ENCODE measurements around the gene SPIB. TPM values are rescaled to one million over a fixed set of nuclear protein-coding genes. Genes with fewer than 3 reads are reported as not detected.

SPIB gene
- total and polyA plus RNA-seq, 7 donors = 3.0 to 58.1 (median 33.7) TPM; not detected in 3

GRCh38 chr19:50414864-50415660 lies 3.7 kb upstream of the SPIB start:
- intact Hi-C loops (cut with DNase I) = loop anchor here (1.0 kb wide), 2 partner anchors 47 to 59 kb away; no protein-coding TSS in a partner anchor

GRCh38 chr19:50415661-50416033 lies 3.1 kb upstream of the SPIB start:
- H3K27me3 ChIP-seq = peaks cover 17 to 42% (median 36%) of the 10 kb centered on the region in 3 donors
- WGBS, 2 donors = 31 to 54% methylated on average over 22 of the region's 22 CpGs
- H3K36me3 ChIP-seq = no peaks in the 10 kb centered on the region
- H3K27ac ChIP-seq = no peak overlapping the region
- intact Hi-C loops (cut with DNase I) = loop anchor here (1.0 kb wide), 1 partner anchor 59 kb away; no protein-coding TSS in a partner anchor
- no peak for TF ChIP-seq CTCF (IDR thresholded peaks at IDR 0.05)
- TF ChIP-seq POLR2AphosphoS5 (IDR thresholded peaks at IDR 0.05) = no peak
- no peak for TF ChIP-seq POLR2A (IDR thresholded peaks at IDR 0.05)
- no peak for TF ChIP-seq EP300 (IDR thresholded peaks at IDR 0.05)
- no peak for DNase-seq
- H3K4me1 ChIP-seq = peaks cover 0 to 9% (median 7%) of the 10 kb centered on the region in 4 donors
- no peaks in the 10 kb centered on the region for H3K9me3 ChIP-seq
- no peak overlapping the region for H3K4me3 ChIP-seq

More at GRCh38 chr19:50414864-50415660, 3.7 kb upstream of the SPIB start:
- peaks cover 17 to 37% (median 31%) of the 10 kb centered on the region in 3 donors for H3K27me3 ChIP-seq
- 41 to 51% methylated on average over 37 of the region's 37 CpGs for WGBS, 2 donors
- peaks cover 0 to 9% (median 7%) of the 10 kb centered on the region in 4 donors for H3K4me1 ChIP-seq
- no peak overlapping the region for H3K27ac ChIP-seq
- peak; percentile 86 for DNase-seq
- no peak overlapping the region for H3K4me3 ChIP-seq
- H3K9me3 ChIP-seq = no peaks in the 10 kb centered on the region
- H3K36me3 ChIP-seq = peaks cover 0 to under 1% (median 0%) of the 10 kb centered on the region in 4 donors
- no peak for TF ChIP-seq POLR2A (IDR thresholded peaks at IDR 0.05)
- no peak for TF ChIP-seq POLR2AphosphoS5 (IDR thresholded peaks at IDR 0.05)
- peak; percentile 66 to 90 (median 71) for TF ChIP-seq CTCF (IDR thresholded peaks at IDR 0.05)

- H3K27ac ChIP-seq = no peak overlapping the region
- H3K27me3 ChIP-seq = peaks cover 17 to 49% (median 41%) of the 10 kb centered on the region in 3 donors
- no peaks in the 10 kb centered on the region for H3K9me3 ChIP-seq
- DNase-seq = no peak
- no peak overlapping the region for H3K4me3 ChIP-seq
- WGBS, 2 donors = 62 to 84% methylated on average over 35 of the region's 35 CpGs
- no peaks in the 10 kb centered on the region for H3K36me3 ChIP-seq
- intact Hi-C loops (cut with DNase I) = no loop called here
- peaks cover 0 to 9% (median 7%) of the 10 kb centered on the region in 4 donors for H3K4me1 ChIP-seq
- TF ChIP-seq CTCF (IDR thresholded peaks at IDR 0.05) = no peak
- TF ChIP-seq POLR2AphosphoS5 (IDR thresholded peaks at IDR 0.05) = no peak
- no peak for TF ChIP-seq POLR2A (IDR thresholded peaks at IDR 0.05)
- TF ChIP-seq EP300 (IDR thresholded peaks at IDR 0.05) = no peak
Observed at GRCh38 chr19:50416034-50416977, 2.4 kb upstream of the SPIB start.

GRCh38 chr19:50417111-50418081 lies 1.3 kb upstream of the SPIB start:
- intact Hi-C loops (cut with DNase I) = no loop called here
- Histone ChIP-seq H3K4me3 (no peak overlapping the region), H3K27ac (no peak overlapping the region), H3K27me3 (peaks cover 17 to 60% (median 52%) of the 10 kb centered on the region in 3 donors), H3K4me1 (peaks cover 0 to 9% (median 7%) of the 10 kb centered on the region in 4 donors), H3K9me3 (no peaks in the 10 kb centered on the region), H3K36me3 (no peaks in the 10 kb centered on the region)
- WGBS, 2 donors = 15 to 54% methylated on average over 42 of the region's 42 CpGs
- TF ChIP-seq POLR2AphosphoS5 (IDR thresholded peaks at IDR 0.05) = no peak
- TF ChIP-seq EP300 (IDR thresholded peaks at IDR 0.05) = no peak
- TF ChIP-seq POLR2A (IDR thresholded peaks at IDR 0.05) = no peak
- TF ChIP-seq CTCF (IDR thresholded peaks at IDR 0.05) = no peak
- no peak for DNase-seq

All from sigmoid colon (tissue), 7 donors.